AG09309 (cell line): ENCODE measurements around the gene PXDC1.

ENCODE experiments used
- DNase-seq: peaks from one replicate; pipeline ENCODE4 v3.0.0-alpha.2; 2010; ENCODE audit warnings: low read depth
- H3K4me3 ChIP-seq: 2 replicates; pipeline ENCODE4 v1.5.1; 2011; ENCODE audit warnings: mild to moderate bottlenecking, low read depth, low read length, moderate library complexity; ENCODE audit not compliant: control insufficient read depth
- TF ChIP-seq, protein P1 (sequence below): IDR thresholded peaks from 2 replicates; pipeline ENCODE4 v1.5.1; 2011; ENCODE audit warnings: mild to moderate bottlenecking, low read depth, low read length, inconsistent platforms; ENCODE audit not compliant: insufficient read depth, control insufficient read depth; ENCODE audit errors: missing control alignments

PXDC1 gene

DNA sequence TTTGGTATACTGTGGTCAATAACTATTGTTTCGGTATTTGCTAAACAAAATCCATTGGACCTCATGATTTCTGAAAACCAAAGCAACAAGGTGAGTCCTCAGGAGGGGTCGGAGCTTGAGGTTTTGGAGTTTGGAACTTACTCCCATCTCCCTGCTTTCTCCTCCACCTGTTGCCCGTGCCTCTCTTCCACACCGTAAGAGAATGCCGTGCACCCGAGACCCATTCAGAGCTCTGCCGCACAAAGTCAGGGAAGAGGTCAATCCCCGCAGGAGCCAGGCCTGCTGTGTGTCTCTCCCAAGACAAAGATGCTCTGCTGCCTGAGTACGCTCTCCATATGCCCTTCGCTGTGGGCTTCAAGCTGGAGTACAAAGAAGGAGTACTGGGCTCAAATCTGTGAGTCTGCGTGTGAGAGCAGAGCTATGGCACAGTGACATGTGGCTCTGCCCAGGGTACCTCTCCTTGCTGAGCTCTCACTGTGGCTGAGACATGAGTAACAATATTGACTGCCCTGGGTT, 23.9 kb downstream of the PXDC1 start:
- H3K4me3 ChIP-seq: no peak overlapping the region
- TF ChIP-seq, protein P1, sequence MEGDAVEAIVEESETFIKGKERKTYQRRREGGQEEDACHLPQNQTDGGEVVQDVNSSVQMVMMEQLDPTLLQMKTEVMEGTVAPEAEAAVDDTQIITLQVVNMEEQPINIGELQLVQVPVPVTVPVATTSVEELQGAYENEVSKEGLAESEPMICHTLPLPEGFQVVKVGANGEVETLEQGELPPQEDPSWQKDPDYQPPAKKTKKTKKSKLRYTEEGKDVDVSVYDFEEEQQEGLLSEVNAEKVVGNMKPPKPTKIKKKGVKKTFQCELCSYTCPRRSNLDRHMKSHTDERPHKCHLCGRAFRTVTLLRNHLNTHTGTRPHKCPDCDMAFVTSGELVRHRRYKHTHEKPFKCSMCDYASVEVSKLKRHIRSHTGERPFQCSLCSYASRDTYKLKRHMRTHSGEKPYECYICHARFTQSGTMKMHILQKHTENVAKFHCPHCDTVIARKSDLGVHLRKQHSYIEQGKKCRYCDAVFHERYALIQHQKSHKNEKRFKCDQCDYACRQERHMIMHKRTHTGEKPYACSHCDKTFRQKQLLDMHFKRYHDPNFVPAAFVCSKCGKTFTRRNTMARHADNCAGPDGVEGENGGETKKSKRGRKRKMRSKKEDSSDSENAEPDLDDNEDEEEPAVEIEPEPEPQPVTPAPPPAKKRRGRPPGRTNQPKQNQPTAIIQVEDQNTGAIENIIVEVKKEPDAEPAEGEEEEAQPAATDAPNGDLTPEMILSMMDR: no peak
- DNase-seq: no peak

DNA sequence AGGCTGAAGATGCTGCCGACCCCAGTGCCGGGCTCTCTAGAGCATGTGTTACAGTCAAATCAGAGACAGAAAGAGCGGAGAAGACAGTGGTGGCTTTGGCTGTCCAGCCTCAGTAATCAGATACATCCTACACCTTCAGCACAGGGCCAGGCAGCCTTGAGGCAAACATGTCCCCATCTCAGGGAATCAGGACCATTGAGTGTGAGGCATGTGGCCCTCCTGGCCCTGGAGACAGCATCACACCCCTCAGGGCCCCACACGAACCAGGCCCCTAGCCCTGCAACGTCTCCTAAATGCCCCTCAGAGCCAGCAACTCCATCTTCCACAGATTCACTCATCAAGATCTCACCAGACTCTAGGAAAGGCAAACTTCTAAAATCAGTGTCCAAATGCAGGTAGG, 24.5 kb downstream of the PXDC1 start:
- no peak overlapping the region for H3K4me3 ChIP-seq
- TF ChIP-seq, protein P1: no peak
- no peak for DNase-seq

DNA sequence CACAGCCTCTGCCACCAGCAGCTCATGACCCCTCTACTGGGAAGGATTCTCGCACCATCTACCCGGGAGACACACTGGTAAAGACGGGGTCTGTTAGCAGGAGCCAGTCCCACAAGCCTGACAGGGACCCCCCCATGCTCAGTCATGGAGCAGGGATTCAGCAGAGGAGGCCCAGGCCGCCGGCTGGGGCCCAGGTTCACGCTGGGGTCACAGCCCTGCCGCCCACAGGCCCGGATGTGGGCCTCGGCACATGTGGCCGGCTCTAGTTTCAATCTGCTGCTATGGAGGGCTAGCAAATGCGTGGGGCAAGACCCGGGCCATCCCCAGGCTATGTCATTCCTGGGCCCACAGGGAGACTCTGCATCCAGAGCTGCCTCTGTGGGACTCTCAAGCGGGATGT, 25.1 kb downstream of the PXDC1 start:
- TF ChIP-seq, protein P1: no peak
- no peak overlapping the region for H3K4me3 ChIP-seq
- no peak for DNase-seq

DNA sequence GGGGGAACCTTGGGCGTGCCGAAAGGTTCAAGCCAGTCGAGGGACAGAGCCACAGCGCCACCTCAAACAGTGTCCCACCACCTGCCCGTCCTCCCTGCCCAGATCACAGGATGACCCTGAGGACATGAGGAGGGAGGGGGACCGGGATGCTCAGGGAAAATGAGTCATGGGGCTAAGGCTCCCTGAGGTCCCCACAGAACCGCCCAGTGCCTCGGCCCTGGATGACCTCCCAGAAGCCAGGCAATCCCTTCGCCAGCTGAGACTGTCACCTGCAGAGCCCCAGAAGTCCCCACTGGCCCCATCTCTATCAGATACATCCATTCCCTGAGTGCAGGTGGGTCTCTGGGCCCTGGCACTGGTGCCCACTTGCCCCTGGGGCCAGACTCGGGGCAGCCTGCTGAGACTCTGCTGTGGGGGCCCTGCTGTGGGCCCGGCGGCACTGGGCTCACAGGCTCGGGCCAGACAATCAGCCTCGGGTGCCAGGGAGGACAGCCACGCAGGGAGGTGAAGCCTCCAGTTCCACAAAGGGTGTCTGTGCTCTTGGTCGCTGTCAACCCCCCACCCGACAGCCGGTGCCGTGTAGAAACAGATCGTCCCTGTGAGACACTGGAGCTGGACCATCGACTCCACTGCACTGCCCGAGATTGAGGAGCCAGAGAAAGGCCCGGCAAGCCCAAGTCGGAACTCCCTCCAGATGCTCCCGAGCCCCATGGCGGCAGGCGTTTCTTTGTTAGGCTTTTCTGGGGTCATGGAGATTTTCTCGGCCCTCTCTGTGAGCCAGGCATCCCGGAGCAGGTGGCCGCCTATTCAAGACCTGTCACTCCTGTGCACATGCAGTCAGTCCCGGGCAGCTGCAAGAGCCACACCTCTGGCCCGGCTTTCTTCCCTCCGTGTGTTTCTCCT, 26.1 kb downstream of the PXDC1 start:
- no peak for DNase-seq
- no peak overlapping the region for H3K4me3 ChIP-seq
- TF ChIP-seq, protein P1: no peak

DNA sequence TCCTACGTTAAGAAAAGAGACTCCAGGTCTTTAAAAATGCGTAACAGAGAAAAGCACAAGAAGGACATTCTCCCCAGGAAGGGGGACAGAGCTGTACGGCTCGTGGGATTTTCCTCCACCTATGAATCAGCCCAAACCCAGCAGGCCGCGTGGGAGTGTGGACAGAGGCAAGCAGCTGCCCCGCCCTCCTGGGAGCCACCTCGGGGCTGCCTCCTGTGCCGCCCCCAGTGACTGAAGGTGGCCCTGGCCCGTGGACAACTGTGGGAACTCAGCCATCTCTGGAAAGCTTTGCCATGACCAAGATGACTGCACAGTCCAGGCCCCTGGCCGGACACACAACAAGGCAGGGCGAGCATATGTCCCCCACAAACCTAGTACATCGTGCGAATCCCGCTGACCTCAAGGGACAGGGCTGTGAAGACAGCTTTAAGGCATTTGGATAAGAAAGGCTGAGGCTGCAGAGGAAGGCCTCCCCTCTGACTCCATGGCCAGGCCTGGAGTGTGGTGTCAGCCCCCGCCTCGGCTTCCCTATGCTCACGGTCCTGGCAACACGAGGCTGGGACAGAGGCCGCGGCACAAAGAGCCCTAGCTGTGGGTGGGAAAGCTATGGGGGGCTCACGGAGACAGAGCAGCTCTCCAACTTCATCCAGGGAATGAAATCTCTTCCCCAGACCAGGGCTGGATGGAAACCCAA, 26.9 kb downstream of the PXDC1 start:
- no peak overlapping the region for H3K4me3 ChIP-seq
- DNase-seq: no peak
- TF ChIP-seq, protein P1: no peak

DNA sequence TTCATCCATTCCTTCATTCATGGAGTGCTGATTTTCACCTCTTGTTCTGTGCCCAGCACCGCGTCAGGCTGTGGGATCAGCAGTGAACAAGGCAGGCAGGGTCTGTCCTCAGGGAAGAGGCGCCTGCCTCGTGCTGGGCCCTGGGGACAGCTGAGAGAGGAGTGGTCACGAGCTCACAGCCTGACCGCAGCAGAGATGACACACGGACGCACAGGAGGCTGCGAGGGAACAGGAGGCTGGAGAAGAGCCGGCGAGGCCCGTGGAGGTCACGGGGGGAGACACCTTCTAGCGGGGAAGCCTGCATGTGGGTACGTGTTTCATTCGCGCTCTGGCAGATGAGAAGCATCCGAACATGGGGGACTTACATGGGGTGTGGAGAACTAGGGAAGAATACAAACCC, 27.5 kb downstream of the PXDC1 start:
- DNase-seq: no peak
- no peak overlapping the region for H3K4me3 ChIP-seq
- TF ChIP-seq, protein P1: no peak
